Stomach smooth muscle (tissue), 2 donors: ENCODE data around the gene KIRREL3.

Source experiments
- H3K27ac ChIP-seq: one replicate; pipeline ENCODE4 v1.7.0; 2013; ENCODE audit warnings: mild to moderate bottlenecking, low read length, inconsistent platforms
- H3K27me3 ChIP-seq, 2 donors: one replicate each; pipeline ENCODE4 v1.7.0; 2013; ENCODE audit warnings: low read length in 2 of 2; ENCODE audit not compliant: insufficient read depth in 2 of 2, control insufficient read depth in 1 of 2
- H3K36me3 ChIP-seq, 2 donors: one replicate each; pipeline ENCODE4 v1.7.0; 2013; ENCODE audit warnings: low read length in 2 of 2; ENCODE audit not compliant: control insufficient read depth in 2 of 2, insufficient read depth in 2 of 2
- H3K4me1 ChIP-seq: one replicate; pipeline ENCODE4 v1.7.0; 2013; ENCODE audit warnings: low read length; ENCODE audit not compliant: control insufficient read depth, insufficient read depth
- H3K4me3 ChIP-seq, 2 donors: one replicate each; pipeline ENCODE4 v1.7.0; 2013; ENCODE audit warnings: low read length in 2 of 2
- H3K9ac ChIP-seq, 2 donors: one replicate each; pipeline ENCODE4 v1.7.0; 2013; ENCODE audit warnings: low read length in 2 of 2, mild to moderate bottlenecking in 1 of 2
- H3K9me3 ChIP-seq, 2 donors: one replicate each; pipeline ENCODE4 v1.7.0; 2013; ENCODE audit warnings: low read length in 2 of 2; ENCODE audit not compliant: control insufficient read depth in 2 of 2
- donor health status: healthy.
- donor health status: Pancreatic carcinoma.

The KIRREL3 gene

GRCh38 chr11:126725521-126725920, 275.0 kb downstream of the KIRREL3 start:
- no peaks in the 10 kb centered on the region for H3K4me1 ChIP-seq
- H3K9ac ChIP-seq: no peak overlapping the region
- H3K27me3 ChIP-seq: no peaks in the 10 kb centered on the region
- no peak overlapping the region for H3K4me3 ChIP-seq
- no peaks in the 10 kb centered on the region for H3K9me3 ChIP-seq
- H3K27ac ChIP-seq: no peak overlapping the region
- no peaks in the 10 kb centered on the region for H3K36me3 ChIP-seq

- Histone ChIP-seq H3K27ac (no peak overlapping the region), H3K4me1 (no peaks in the 10 kb centered on the region), H3K4me3 (no peak overlapping the region), H3K27me3 (no peaks in the 10 kb centered on the region), H3K9me3 (no peaks in the 10 kb centered on the region), H3K36me3 (no peaks in the 10 kb centered on the region), H3K9ac (no peak overlapping the region)
Measured at GRCh38 chr11:126725043-126725442, 275.5 kb downstream of the KIRREL3 start.

- Histone ChIP-seq H3K36me3 (no peaks in the 10 kb centered on the region), H3K4me3 (no peak overlapping the region), H3K9ac (no peak overlapping the region), H3K27ac (no peak overlapping the region), H3K9me3 (no peaks in the 10 kb centered on the region), H3K4me1 (no peaks in the 10 kb centered on the region), H3K27me3 (no peaks in the 10 kb centered on the region)
Measured at GRCh38 chr11:126723665-126724045, 276.9 kb downstream of the KIRREL3 start.

- H3K4me1 ChIP-seq: no peaks in the 10 kb centered on the region
- no peak overlapping the region for H3K4me3 ChIP-seq
Measured at GRCh38 chr11:126722956-126723664, 277.5 kb downstream of the KIRREL3 start.

GRCh38 chr11:126722006-126722736, 278.4 kb downstream of the KIRREL3 start:
- H3K27me3 ChIP-seq: peaks cover 0 to 3% of the 10 kb centered on the region in 2 donors
- H3K4me3 ChIP-seq: no peak overlapping the region
- H3K27ac ChIP-seq: no peak overlapping the region

More at GRCh38 chr11:126722956-126723664, 277.5 kb downstream of the KIRREL3 start:
- Histone ChIP-seq H3K9ac (no peak overlapping the region), H3K27me3 (peaks cover 0 to 3% of the 10 kb centered on the region in 2 donors), H3K27ac (no peak overlapping the region), H3K9me3 (no peaks in the 10 kb centered on the region), H3K36me3 (no peaks in the 10 kb centered on the region)

GRCh38 chr11:126720539-126721235, 279.9 kb downstream of the KIRREL3 start:
- H3K4me3 ChIP-seq: no peak overlapping the region
- no peaks in the 10 kb centered on the region for H3K36me3 ChIP-seq
- H3K27me3 ChIP-seq: peaks cover 0 to 5% of the 10 kb centered on the region in 2 donors
- H3K27ac ChIP-seq: no peak overlapping the region
- H3K9ac ChIP-seq: no peak overlapping the region
- no peaks in the 10 kb centered on the region for H3K9me3 ChIP-seq
- no peaks in the 10 kb centered on the region for H3K4me1 ChIP-seq

More at GRCh38 chr11:126722006-126722736, 278.4 kb downstream of the KIRREL3 start:
- Histone ChIP-seq H3K36me3 (no peaks in the 10 kb centered on the region), H3K4me1 (no peaks in the 10 kb centered on the region), H3K9me3 (no peaks in the 10 kb centered on the region), H3K9ac (no peak overlapping the region)

GRCh38 chr11:126719740-126720139, 280.8 kb downstream of the KIRREL3 start:
- H3K4me3 ChIP-seq: no peak overlapping the region
- H3K4me1 ChIP-seq: no peaks in the 10 kb centered on the region
- no peak overlapping the region for H3K9ac ChIP-seq
- no peaks in the 10 kb centered on the region for H3K36me3 ChIP-seq
- H3K27ac ChIP-seq: no peak overlapping the region
- no peaks in the 10 kb centered on the region for H3K9me3 ChIP-seq
- H3K27me3 ChIP-seq: peaks cover 0 to 5% of the 10 kb centered on the region in 2 donors

GRCh38 chr11:126718276-126718675, 282.3 kb downstream of the KIRREL3 start:
- no peak overlapping the region for H3K4me3 ChIP-seq
- H3K4me1 ChIP-seq: no peaks in the 10 kb centered on the region
- no peaks in the 10 kb centered on the region for H3K36me3 ChIP-seq
- H3K9me3 ChIP-seq: no peaks in the 10 kb centered on the region
- H3K27ac ChIP-seq: no peak overlapping the region
- peaks cover 0 to 9% of the 10 kb centered on the region in 2 donors for H3K27me3 ChIP-seq
- no peak overlapping the region for H3K9ac ChIP-seq

- peaks cover 4 to 9% of the 10 kb centered on the region in 2 donors for H3K27me3 ChIP-seq
- no peaks in the 10 kb centered on the region for H3K36me3 ChIP-seq
- H3K4me3 ChIP-seq: no peak overlapping the region
- H3K9ac ChIP-seq: no peak overlapping the region
- no peaks in the 10 kb centered on the region for H3K4me1 ChIP-seq
- H3K27ac ChIP-seq: no peak overlapping the region
- H3K9me3 ChIP-seq: no peaks in the 10 kb centered on the region
Measured at GRCh38 chr11:126716456-126717083, 284.0 kb downstream of the KIRREL3 start.

GRCh38 chr11:126713806-126714205, 286.8 kb downstream of the KIRREL3 start:
- peaks cover 4 to 9% of the 10 kb centered on the region in 2 donors for H3K27me3 ChIP-seq

More at GRCh38 chr11:126713806-126714205, 286.8 kb downstream of the KIRREL3 start:
- Histone ChIP-seq H3K4me3 (no peak overlapping the region), H3K9me3 (no peaks in the 10 kb centered on the region), H3K4me1 (no peaks in the 10 kb centered on the region), H3K9ac (no peak overlapping the region), H3K27ac (no peak overlapping the region), H3K36me3 (no peaks in the 10 kb centered on the region)
